Thoracic aorta (tissue), 2 donors: Measurements from ENCODE around the gene CXCL3. TPM values are rescaled to one million over a fixed set of nuclear protein-coding genes. Genes with fewer than 3 reads are reported as not detected.

Experiments used
- ATAC-seq: fragments of 150-250 bp; one replicate; pipeline ENCODE4 v1.8.0; 2017; ENCODE audit warnings: low read depth; ENCODE audit not compliant: insufficient number of reproducible peaks, low FRiP score
- DNase-seq: peaks from one replicate; pipeline ENCODE4 v3.0.0-alpha.2; 2020; ENCODE audit warnings: low spot score
- H3K27ac ChIP-seq, 2 donors: fragments of 200-600 bp; sonication (generic); 1 replicate in 1 of 2; 2 replicates in 1 of 2; pipeline ENCODE4 v1.5.1; 2016; ENCODE audit warnings: mild to moderate bottlenecking in 2 of 2, moderate library complexity in 2 of 2
- H3K27me3 ChIP-seq: fragments of 200-600 bp; sonication (generic); replicated peaks from 2 replicates; pipeline ENCODE4 v1.6.0; 2016; ENCODE audit warnings: mild to moderate bottlenecking; ENCODE audit not compliant: insufficient read depth
- H3K36me3 ChIP-seq: fragments of 200-600 bp; sonication (generic); one replicate; pipeline ENCODE4 v1.5.1; 2016
- H3K4me1 ChIP-seq, 2 donors: fragments of 200-600 bp; sonication (generic); 1 replicate in 1 of 2; 2 replicates in 1 of 2; pipeline versions ENCODE4 v1.5.1 to v1.6.0; 2016; ENCODE audit warnings: low read depth in 2 of 2, mild to moderate bottlenecking in 1 of 2; ENCODE audit not compliant: control insufficient read depth in 1 of 2
- H3K4me3 ChIP-seq: fragments of 200-600 bp; sonication (generic); 2 replicates; pipeline ENCODE4 v1.5.1; 2016; ENCODE audit warnings: mild to moderate bottlenecking
- H3K9me3 ChIP-seq: fragments of 200-600 bp; sonication (generic); 2 replicates; pipeline ENCODE4 v1.5.1; 2016
- CTCF ChIP-seq: fragments of 200-600 bp; sonication (generic); IDR thresholded peaks from one replicate; pipeline ENCODE4 v1.5.1; 2019; ENCODE audit warnings: antibody characterized with exemption
- total RNA-seq, 2 donors: library from RNA; depleted of rRNA; stranded (reverse); fragments of >200 nt; gene quantifications; one replicate each; pipeline versions ENCODE4 v1.1.0 to v1.2.3, GENCODE V29; 2016

Gene CXCL3
- total RNA-seq, 2 donors from 2014 or later, result 4.9 to 11.9 TPM

- DNase-seq, result no peak
- TF ChIP-seq CTCF, result no peak
- Histone ChIP-seq H3K27ac (no peak overlapping the region), H3K4me3 (no peak overlapping the region), H3K9me3 (peaks cover 3% of the 10 kb centered on the region), H3K27me3 (no peaks in the 10 kb centered on the region), H3K36me3 (no peaks in the 10 kb centered on the region), H3K4me1 (no peaks in the 10 kb centered on the region)
- ATAC-seq, result no peak
Observed at GRCh38 chr4:74045247-74045646, 6.8 kb upstream of the CXCL3 start.

- H3K27me3 ChIP-seq, result no peaks in the 10 kb centered on the region
- ATAC-seq (peak; percentile 39), DNase-seq (no peak)
- H3K27ac ChIP-seq, result no peak overlapping the region
- peaks cover 0 to 1% of the 10 kb centered on the region in 2 donors for H3K4me1 ChIP-seq
- no peak for TF ChIP-seq CTCF
- H3K9me3 ChIP-seq, result peaks cover 3% of the 10 kb centered on the region
- H3K4me3 ChIP-seq, result no peak overlapping the region
- no peaks in the 10 kb centered on the region for H3K36me3 ChIP-seq
Observed at GRCh38 chr4:74044677-74045076, 6.2 kb upstream of the CXCL3 start.

GRCh38 chr4:74042681-74043080 is 4.2 kb upstream of the CXCL3 start:
- H3K36me3 ChIP-seq, result no peaks in the 10 kb centered on the region
- peaks cover 0 to 11% of the 10 kb centered on the region in 2 donors for H3K4me1 ChIP-seq
- no peak overlapping the region for H3K4me3 ChIP-seq
- TF ChIP-seq CTCF, result no peak
- ATAC-seq (no peak), DNase-seq (no peak)
- peaks cover 3% of the 10 kb centered on the region for H3K9me3 ChIP-seq
- no peak overlapping the region for H3K27ac ChIP-seq
- no peaks in the 10 kb centered on the region for H3K27me3 ChIP-seq

GRCh38 chr4:74041418-74041817 is 2.9 kb upstream of the CXCL3 start:
- Histone ChIP-seq H3K27ac (no peak overlapping the region), H3K4me1 (peaks cover 0 to 14% of the 10 kb centered on the region in 2 donors), H3K4me3 (no peak overlapping the region), H3K27me3 (no peaks in the 10 kb centered on the region), H3K36me3 (no peaks in the 10 kb centered on the region), H3K9me3 (no peaks in the 10 kb centered on the region)
- DNase-seq (no peak), ATAC-seq (no peak)
- no peak for TF ChIP-seq CTCF

- Histone ChIP-seq H3K36me3 (no peaks in the 10 kb centered on the region), H3K4me1 (peaks cover 0 to 14% of the 10 kb centered on the region in 2 donors), H3K4me3 (peak overlapping the region; percentile 75), H3K27me3 (no peaks in the 10 kb centered on the region), H3K27ac (peak overlapping the region in 1 of 2 donors; percentile 18), H3K9me3 (no peaks in the 10 kb centered on the region)
- TF ChIP-seq CTCF, result no peak
- DNase-seq (no peak), ATAC-seq (no peak)
Observed at GRCh38 chr4:74039315-74039763, 850 bp upstream of the CXCL3 start.
